HL-60 (cell line): Measurements from ENCODE around the gene SMOC2.

Experiments used
- DNase-seq, 2 experiments: peaks; one replicate each; pipeline ENCODE4 v3.0.0-alpha.2; 2010 to 2020; ENCODE audit warnings: low read depth in 1 of 2, low spot score in 1 of 2
- H3K27ac ChIP-seq: fragments of 250-450 bp; sonication (Bioruptor Pico); replicated peaks from 2 replicates; pipeline ENCODE4 v1.5.1; 2020; ENCODE audit warnings: mild to moderate bottlenecking, moderate library complexity
- H3K27me3 ChIP-seq: fragments of 250-450 bp; sonication (Bioruptor Pico); 2 replicates; pipeline ENCODE4 v1.5.1; 2021; ENCODE audit warnings: mild to moderate bottlenecking, moderate library complexity; ENCODE audit not compliant: insufficient read depth, poor library complexity, severe bottlenecking
- H3K4me3 ChIP-seq: replicated peaks from 2 replicates; pipeline ENCODE4 v1.5.1; 2011; ENCODE audit warnings: mild to moderate bottlenecking, control low read depth, low read length; ENCODE audit not compliant: insufficient read depth
- GABPA ChIP-seq: IDR thresholded peaks from 2 replicates; pipeline ENCODE4 v1.6.1; 2012; ENCODE audit warnings: low read depth
- POLR2AphosphoS5 ChIP-seq: IDR thresholded peaks from 2 replicates; pipeline ENCODE4 v1.6.1; 2012; ENCODE audit warnings: low read depth
- SPI1 ChIP-seq: IDR thresholded peaks from 2 replicates; pipeline ENCODE4 v1.6.1; 2012; ENCODE audit warnings: low read depth, mild to moderate bottlenecking, borderline replicate concordance
- TF ChIP-seq, protein P1 (sequence below): IDR thresholded peaks from 2 replicates; pipeline ENCODE4 v1.6.1; 2012; ENCODE audit warnings: low read depth; ENCODE audit not compliant: insufficient replicate concordance
- TF ChIP-seq, protein P2 (sequence below): IDR thresholded peaks from one replicate; pipeline ENCODE4 v1.5.1; 2011; ENCODE audit warnings: low read length, control low read depth, inconsistent platforms; ENCODE audit not compliant: insufficient read depth

Gene SMOC2

DNA sequence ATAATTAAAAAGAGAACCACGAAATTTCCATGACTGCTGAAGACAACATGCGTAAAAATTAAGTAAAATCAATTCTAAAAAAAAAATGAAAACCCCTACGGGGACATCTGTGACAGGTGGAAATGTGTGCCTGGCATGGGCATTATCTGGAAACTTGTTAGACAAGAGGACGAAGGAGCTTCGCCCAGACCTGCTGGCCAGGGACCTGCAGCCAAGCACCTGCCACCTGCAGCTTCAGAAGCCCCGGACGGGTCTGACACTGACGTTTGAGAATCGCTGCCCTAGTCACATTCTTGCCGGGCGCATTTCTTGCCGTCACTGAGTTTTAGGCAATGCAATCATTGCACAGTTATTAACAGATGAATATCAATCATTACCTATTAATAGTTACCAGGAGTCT, 140.3 kb downstream of the SMOC2 start:
- no peak overlapping the region for H3K27ac ChIP-seq
- no peak for DNase-seq
- no peaks in the 10 kb centered on the region for H3K27me3 ChIP-seq
- H3K4me3 ChIP-seq = no peak overlapping the region
- TF ChIP-seq GABPA (no peak), POLR2AphosphoS5 (no peak), SPI1 (no peak)
- TF ChIP-seq, protein P1, sequence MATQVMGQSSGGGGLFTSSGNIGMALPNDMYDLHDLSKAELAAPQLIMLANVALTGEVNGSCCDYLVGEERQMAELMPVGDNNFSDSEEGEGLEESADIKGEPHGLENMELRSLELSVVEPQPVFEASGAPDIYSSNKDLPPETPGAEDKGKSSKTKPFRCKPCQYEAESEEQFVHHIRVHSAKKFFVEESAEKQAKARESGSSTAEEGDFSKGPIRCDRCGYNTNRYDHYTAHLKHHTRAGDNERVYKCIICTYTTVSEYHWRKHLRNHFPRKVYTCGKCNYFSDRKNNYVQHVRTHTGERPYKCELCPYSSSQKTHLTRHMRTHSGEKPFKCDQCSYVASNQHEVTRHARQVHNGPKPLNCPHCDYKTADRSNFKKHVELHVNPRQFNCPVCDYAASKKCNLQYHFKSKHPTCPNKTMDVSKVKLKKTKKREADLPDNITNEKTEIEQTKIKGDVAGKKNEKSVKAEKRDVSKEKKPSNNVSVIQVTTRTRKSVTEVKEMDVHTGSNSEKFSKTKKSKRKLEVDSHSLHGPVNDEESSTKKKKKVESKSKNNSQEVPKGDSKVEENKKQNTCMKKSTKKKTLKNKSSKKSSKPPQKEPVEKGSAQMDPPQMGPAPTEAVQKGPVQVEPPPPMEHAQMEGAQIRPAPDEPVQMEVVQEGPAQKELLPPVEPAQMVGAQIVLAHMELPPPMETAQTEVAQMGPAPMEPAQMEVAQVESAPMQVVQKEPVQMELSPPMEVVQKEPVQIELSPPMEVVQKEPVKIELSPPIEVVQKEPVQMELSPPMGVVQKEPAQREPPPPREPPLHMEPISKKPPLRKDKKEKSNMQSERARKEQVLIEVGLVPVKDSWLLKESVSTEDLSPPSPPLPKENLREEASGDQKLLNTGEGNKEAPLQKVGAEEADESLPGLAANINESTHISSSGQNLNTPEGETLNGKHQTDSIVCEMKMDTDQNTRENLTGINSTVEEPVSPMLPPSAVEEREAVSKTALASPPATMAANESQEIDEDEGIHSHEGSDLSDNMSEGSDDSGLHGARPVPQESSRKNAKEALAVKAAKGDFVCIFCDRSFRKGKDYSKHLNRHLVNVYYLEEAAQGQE = no peak
- TF ChIP-seq, protein P2, sequence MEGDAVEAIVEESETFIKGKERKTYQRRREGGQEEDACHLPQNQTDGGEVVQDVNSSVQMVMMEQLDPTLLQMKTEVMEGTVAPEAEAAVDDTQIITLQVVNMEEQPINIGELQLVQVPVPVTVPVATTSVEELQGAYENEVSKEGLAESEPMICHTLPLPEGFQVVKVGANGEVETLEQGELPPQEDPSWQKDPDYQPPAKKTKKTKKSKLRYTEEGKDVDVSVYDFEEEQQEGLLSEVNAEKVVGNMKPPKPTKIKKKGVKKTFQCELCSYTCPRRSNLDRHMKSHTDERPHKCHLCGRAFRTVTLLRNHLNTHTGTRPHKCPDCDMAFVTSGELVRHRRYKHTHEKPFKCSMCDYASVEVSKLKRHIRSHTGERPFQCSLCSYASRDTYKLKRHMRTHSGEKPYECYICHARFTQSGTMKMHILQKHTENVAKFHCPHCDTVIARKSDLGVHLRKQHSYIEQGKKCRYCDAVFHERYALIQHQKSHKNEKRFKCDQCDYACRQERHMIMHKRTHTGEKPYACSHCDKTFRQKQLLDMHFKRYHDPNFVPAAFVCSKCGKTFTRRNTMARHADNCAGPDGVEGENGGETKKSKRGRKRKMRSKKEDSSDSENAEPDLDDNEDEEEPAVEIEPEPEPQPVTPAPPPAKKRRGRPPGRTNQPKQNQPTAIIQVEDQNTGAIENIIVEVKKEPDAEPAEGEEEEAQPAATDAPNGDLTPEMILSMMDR = no peak

DNA sequence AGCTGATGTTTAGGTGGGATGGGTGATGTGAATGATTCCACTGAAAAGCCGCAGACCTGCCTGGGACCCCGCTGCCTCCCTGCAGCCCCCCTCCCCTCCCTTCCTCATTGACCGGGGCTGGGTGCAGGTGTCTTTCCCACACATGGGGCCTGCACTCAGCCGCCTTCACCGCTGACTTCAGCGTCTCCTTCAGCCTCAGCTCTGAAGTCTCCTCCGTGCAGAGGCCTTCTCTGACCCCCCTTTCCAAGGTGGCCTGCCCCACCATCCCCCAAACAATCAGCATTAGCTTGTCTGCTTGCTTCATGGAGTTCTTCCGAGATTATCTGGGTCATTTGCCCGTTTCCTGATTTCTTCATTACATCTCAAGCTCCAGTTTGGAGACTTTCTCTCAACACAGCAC, 140.7 kb downstream of the SMOC2 start:
- H3K4me3 ChIP-seq = no peak overlapping the region
- TF ChIP-seq POLR2AphosphoS5 (no peak), GABPA (no peak)
- TF ChIP-seq, protein P2 = no peak
- H3K27me3 ChIP-seq = no peaks in the 10 kb centered on the region
- no peak for DNase-seq
- H3K27ac ChIP-seq = no peak overlapping the region

DNA sequence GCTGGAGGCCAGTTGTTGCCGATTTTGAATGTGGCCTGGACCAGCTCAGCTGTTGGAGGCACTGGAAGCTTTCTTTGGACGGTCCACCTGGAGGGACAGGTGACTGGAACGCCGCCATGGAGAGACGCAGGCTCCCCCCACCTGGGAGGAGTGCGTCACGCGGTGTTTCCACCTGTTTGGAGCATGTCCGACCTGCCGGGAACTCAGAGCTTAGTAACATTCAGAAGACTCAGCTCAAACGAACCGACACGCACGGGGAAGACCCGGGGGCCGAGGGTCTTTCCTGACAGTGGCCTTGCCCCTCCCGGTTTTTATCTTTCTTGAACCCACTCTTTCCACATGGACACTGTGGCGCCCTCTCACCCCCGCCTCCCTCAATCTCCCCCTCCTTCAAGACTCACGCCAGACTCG, 141.6 kb downstream of the SMOC2 start:
- H3K4me3 ChIP-seq = no peak overlapping the region
- TF ChIP-seq, protein P1 = no peak
- TF ChIP-seq SPI1 = no peak
- TF ChIP-seq, protein P2 = no peak
- no peak for TF ChIP-seq GABPA
- no peak for TF ChIP-seq POLR2AphosphoS5
- no peaks in the 10 kb centered on the region for H3K27me3 ChIP-seq
- H3K27ac ChIP-seq = no peak overlapping the region
- no peak for DNase-seq

DNA sequence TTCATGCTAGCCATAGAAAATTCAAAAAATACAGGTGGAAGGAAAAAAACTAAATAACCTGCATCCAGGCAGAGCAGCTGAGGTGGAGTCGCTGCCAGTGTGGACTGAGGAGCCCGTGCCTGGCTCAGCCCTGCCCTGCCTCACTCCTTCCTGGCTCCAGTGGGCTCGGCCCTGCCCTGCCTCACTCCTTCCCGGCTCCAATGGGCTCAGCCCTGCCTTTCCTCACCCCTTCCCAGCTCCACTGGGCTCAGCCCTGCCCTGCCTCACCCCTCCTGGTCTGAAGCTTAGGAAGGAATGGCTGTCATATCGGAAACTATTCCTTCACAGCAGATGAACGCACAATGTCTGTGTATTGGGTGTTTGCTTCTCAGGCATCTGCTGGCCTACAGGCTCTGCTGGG, 142.1 kb downstream of the SMOC2 start:
- no peak overlapping the region for H3K4me3 ChIP-seq
- H3K27me3 ChIP-seq = no peaks in the 10 kb centered on the region
- no peak overlapping the region for H3K27ac ChIP-seq
- no peak for DNase-seq
- TF ChIP-seq GABPA = no peak
- no peak for TF ChIP-seq SPI1
- TF ChIP-seq, protein P1 = no peak
- TF ChIP-seq POLR2AphosphoS5 = no peak
- TF ChIP-seq, protein P2 = no peak
